Stomach (tissue), 9 donors: ENCODE measurements around the gene FRMD4B. TPM values are rescaled to one million over a fixed set of nuclear protein-coding genes. Genes with fewer than 3 reads are reported as not detected.
A peak's percentile ranks its signal among the peaks of the same experiment; 100 is the strongest.

Source experiments
- DNase-seq, 2 donors: peaks; one replicate each; pipeline versions ENCODE4 v3.0.0 to v3.0.0-alpha.2; 2013 to 2019
- H3K27ac ChIP-seq, 5 donors: fragments of 200-600 bp in 4 of 5; sonication (generic) in 4 of 5; one replicate each; pipeline ENCODE4 v1.5.1; 2013 to 2019; ENCODE audit warnings: mild to moderate bottlenecking in 1 of 5, moderate library complexity in 1 of 5
- H3K27me3 ChIP-seq, 3 donors: fragments of 200-600 bp; sonication (generic); one replicate each; pipeline ENCODE4 v1.5.1; 2017 to 2019; ENCODE audit warnings: mixed run types in 1 of 3
- H3K36me3 ChIP-seq, 4 donors: fragments of 200-600 bp; sonication (generic); 1 replicate in 3 of 4; 2 replicates in 1 of 4; pipeline ENCODE4 v1.5.1; 2016 to 2019
- H3K4me1 ChIP-seq, 4 donors: fragments of 200-600 bp; sonication (generic); one replicate each; pipeline ENCODE4 v1.5.1; 2016 to 2019
- H3K4me3 ChIP-seq, 4 donors: fragments of 200-600 bp; sonication (generic) in 3 of 4; one replicate each; pipeline ENCODE4 v1.5.1; 2016 to 2019; ENCODE audit warnings: mild to moderate bottlenecking in 1 of 4
- H3K9me3 ChIP-seq, 4 donors: fragments of 200-600 bp; sonication (generic); one replicate each; pipeline ENCODE4 v1.5.1; 2016 to 2019
- EP300 ChIP-seq: sonication (generic); formaldehyde crosslinking; IDR thresholded peaks from one replicate; pipeline ENCODE4 v1.6.1; 2017; ENCODE audit warnings: antibody characterized with exemption
- POLR2A ChIP-seq, 4 donors: fragments of 450-650 bp; IDR thresholded peaks; one replicate each; pipeline ENCODE4 v1.6.1; 2016; ENCODE audit warnings: antibody characterized with exemption in 4 of 4, control low read depth in 2 of 4, mild to moderate bottlenecking in 1 of 4, moderate library complexity in 1 of 4
- POLR2AphosphoS5 ChIP-seq, 3 donors: sonication (generic); formaldehyde crosslinking; IDR thresholded peaks; one replicate each; pipeline ENCODE4 v1.6.1; 2016; ENCODE audit warnings: antibody characterized with exemption in 3 of 3
- WGBS, 5 donors: extraction: QIAGEN DNeasy Blood & Tissue Kit in 3 of 5; methylation state at CpG; one replicate each; pipeline versions ENCODE4 v1.1.5 to v1.1.7; 2013 to 2018; 5-methylcytosine and 5-hydroxymethylcytosine counted together
- intact Hi-C: fragments of 100-400 bp; cut with DNase I; formaldehyde crosslinking; loops from one replicate; pipeline ENCODE4 v1.15.1; 2023; ENCODE audit warnings: low total_unique reads
- polyA plus RNA-seq, 3 donors: library from polyadenylated mRNA; stranded (reverse); fragments of 200-250 nt; gene quantifications; one replicate each; pipeline ENCODE4 v1.2.3, GENCODE V29; 2013
- total RNA-seq, 5 donors: library from RNA; depleted of rRNA; stranded (reverse); fragments of >200 nt; gene quantifications; one replicate each; pipeline versions ENCODE4 v1.1.0 to v1.2.3, GENCODE V29; 2014 to 2016
- TF ChIP-seq, protein P1 (sequence below), 7 experiments: fragments of 450-650 bp in 4 of 7; fragments of 200-600 bp in 3 of 7; sonication (generic) in 3 of 7; IDR thresholded peaks; one replicate each; pipeline ENCODE4 v1.5.1; 2016 to 2019; ENCODE audit warnings: antibody characterized with exemption in 7 of 7, control low read depth in 2 of 7, mild to moderate bottlenecking in 1 of 7
- donor health status: healthy with polysubstance abuse.
- donor health status: Bipolar disorder and iron deficiency.
- donor health status: healthy.

FRMD4B gene
- total and polyA plus RNA-seq, 8 donors, result 5.2 to 35.6 (median 21.0) TPM

DNA sequence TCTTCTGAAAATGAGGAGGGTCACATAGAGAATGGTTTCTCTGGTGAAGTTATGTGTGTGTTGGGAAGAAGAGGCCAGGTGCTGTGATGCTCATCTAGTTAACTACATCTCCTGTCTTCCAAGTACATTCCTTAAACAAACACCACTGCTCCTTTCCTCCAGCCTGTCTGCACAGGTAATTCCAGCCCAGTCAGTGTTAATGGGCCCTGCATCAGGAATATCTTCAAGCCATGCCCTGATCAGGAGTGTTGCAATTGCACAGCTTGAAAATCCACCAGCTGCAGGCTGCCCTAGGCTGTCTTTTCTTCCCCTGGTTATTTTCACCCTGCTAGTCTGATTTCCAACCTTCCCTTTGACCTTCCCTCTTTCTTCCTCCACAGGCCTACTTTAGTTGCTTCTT lies 221.6 kb downstream of the FRMD4B start:
- H3K36me3 ChIP-seq, result peaks cover 0 to under 1% (median 0%) of the 10 kb centered on the region in 4 donors
- DNase-seq, result no peak
- H3K27ac ChIP-seq, result no peak overlapping the region
- intact Hi-C loops, result loop anchor here (5.0 to 10.0 kb wide), 3 partner anchors 143 to 511 kb away; no protein-coding TSS in a partner anchor
- TF ChIP-seq POLR2AphosphoS5 (IDR thresholded peaks at IDR 0.05), result no peak
- TF ChIP-seq POLR2A (IDR thresholded peaks at IDR 0.05), result no peak
- no peak for TF ChIP-seq EP300
- TF ChIP-seq, protein P1, sequence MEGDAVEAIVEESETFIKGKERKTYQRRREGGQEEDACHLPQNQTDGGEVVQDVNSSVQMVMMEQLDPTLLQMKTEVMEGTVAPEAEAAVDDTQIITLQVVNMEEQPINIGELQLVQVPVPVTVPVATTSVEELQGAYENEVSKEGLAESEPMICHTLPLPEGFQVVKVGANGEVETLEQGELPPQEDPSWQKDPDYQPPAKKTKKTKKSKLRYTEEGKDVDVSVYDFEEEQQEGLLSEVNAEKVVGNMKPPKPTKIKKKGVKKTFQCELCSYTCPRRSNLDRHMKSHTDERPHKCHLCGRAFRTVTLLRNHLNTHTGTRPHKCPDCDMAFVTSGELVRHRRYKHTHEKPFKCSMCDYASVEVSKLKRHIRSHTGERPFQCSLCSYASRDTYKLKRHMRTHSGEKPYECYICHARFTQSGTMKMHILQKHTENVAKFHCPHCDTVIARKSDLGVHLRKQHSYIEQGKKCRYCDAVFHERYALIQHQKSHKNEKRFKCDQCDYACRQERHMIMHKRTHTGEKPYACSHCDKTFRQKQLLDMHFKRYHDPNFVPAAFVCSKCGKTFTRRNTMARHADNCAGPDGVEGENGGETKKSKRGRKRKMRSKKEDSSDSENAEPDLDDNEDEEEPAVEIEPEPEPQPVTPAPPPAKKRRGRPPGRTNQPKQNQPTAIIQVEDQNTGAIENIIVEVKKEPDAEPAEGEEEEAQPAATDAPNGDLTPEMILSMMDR (IDR thresholded peaks at IDR 0.05), result no peak
- no peaks in the 10 kb centered on the region for H3K27me3 ChIP-seq
- H3K4me1 ChIP-seq, result peaks cover 0 to 8% (median 6%) of the 10 kb centered on the region in 4 donors
- H3K4me3 ChIP-seq, result no peak overlapping the region
- H3K9me3 ChIP-seq, result no peaks in the 10 kb centered on the region

GRCh38 chr3:69162308-69162980 lies 223.4 kb downstream of the FRMD4B start:
- Histone ChIP-seq H3K36me3 (no peaks in the 10 kb centered on the region), H3K27ac (no peak overlapping the region), H3K9me3 (no peaks in the 10 kb centered on the region), H3K4me3 (no peak overlapping the region), H3K4me1 (peaks cover 0 to 8% (median 6%) of the 10 kb centered on the region in 4 donors), H3K27me3 (no peaks in the 10 kb centered on the region)
- no peak for DNase-seq
- 57 to 80% (median 68%) methylated on average over 2 of the region's 2 CpGs for WGBS, 5 donors
- intact Hi-C loops, result loop anchor here (5.0 to 10.0 kb wide), 3 partner anchors 145 to 512 kb away; no protein-coding TSS in a partner anchor
- TF ChIP-seq POLR2AphosphoS5 (IDR thresholded peaks at IDR 0.05) (no peak), POLR2A (IDR thresholded peaks at IDR 0.05) (no peak), EP300 (no peak)
- TF ChIP-seq, protein P1 (IDR thresholded peaks at IDR 0.05), result no peak

- H3K9me3 ChIP-seq, result no peaks in the 10 kb centered on the region
- peaks cover 0 to 6% (median 4%) of the 10 kb centered on the region in 4 donors for H3K4me1 ChIP-seq
- H3K36me3 ChIP-seq, result no peaks in the 10 kb centered on the region
- WGBS, 5 donors, result 33 to 40% (median 37%) methylated on average over 5 of the region's 5 CpGs
- no peak overlapping the region for H3K27ac ChIP-seq
- peak in 1 of 2 donors; percentile 77 for DNase-seq
- H3K27me3 ChIP-seq, result no peaks in the 10 kb centered on the region
- H3K4me3 ChIP-seq, result no peak overlapping the region
- no peak for TF ChIP-seq POLR2A (IDR thresholded peaks at IDR 0.05)
- TF ChIP-seq, protein P1 (IDR thresholded peaks at IDR 0.05), result peak in 5 of 7 experiments; percentile 77 to 95 (median 93)
- intact Hi-C loops, result loop anchor here (5.0 to 10.0 kb wide), 3 partner anchors 146 to 513 kb away; no protein-coding TSS in a partner anchor
These were observed 224.1 kb downstream of the FRMD4B start for GRCh38 chr3:69161587-69162307.

- DNase-seq, result no peak
- H3K27ac ChIP-seq, result no peak overlapping the region
- H3K4me1 ChIP-seq, result peaks cover 0 to 6% (median 3%) of the 10 kb centered on the region in 4 donors
- intact Hi-C loops, result loop anchor here (5.0 to 10.0 kb wide), 3 partner anchors 147 to 514 kb away; no protein-coding TSS in a partner anchor
- H3K9me3 ChIP-seq, result no peaks in the 10 kb centered on the region
- H3K36me3 ChIP-seq, result no peaks in the 10 kb centered on the region
- TF ChIP-seq EP300, result no peak
- TF ChIP-seq, protein P1 (IDR thresholded peaks at IDR 0.05), result no peak
- no peak for TF ChIP-seq POLR2A (IDR thresholded peaks at IDR 0.05)
- TF ChIP-seq POLR2AphosphoS5 (IDR thresholded peaks at IDR 0.05), result no peak
- no peak overlapping the region for H3K4me3 ChIP-seq
- no peaks in the 10 kb centered on the region for H3K27me3 ChIP-seq
- 68 to 82% (median 76%) methylated on average over 4 of the region's 4 CpGs for WGBS, 5 donors
These were observed 225.4 kb downstream of the FRMD4B start for GRCh38 chr3:69160525-69160924.
